GM20000 (cell line): ENCODE measurements around the gene PMAIP1.

ENCODE experiments used
- DNase-seq: peaks from one replicate; pipeline ENCODE4 v3.0.0; 2012; ENCODE audit warnings: low spot score
- TF ChIP-seq, protein P1 (sequence below): IDR thresholded peaks from 2 replicates; pipeline ENCODE4 v1.5.1; 2012; ENCODE audit warnings: mild to moderate bottlenecking, control low read depth; ENCODE audit errors: extremely low read depth, missing control alignments

PMAIP1 gene

DNA sequence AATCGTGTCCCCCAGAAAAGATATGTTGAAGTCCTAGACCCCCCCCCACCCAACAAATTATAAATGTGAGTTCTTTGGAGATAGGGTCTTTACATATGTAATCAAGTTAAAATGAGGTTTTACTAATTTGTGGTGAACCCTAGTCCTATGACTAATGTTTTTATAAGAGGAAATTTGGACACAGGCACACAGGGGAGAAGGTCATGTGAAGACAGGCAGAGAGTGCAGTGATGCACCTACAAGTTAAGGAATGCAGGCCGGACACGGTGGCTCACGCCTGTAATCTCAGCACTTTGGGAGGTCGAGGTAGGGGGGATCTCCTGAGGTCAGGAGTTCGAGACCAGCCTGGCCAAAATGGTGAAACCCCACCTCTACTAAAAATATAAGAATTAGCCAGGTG, 5.8 kb upstream of the PMAIP1 start:
- TF ChIP-seq, protein P1, sequence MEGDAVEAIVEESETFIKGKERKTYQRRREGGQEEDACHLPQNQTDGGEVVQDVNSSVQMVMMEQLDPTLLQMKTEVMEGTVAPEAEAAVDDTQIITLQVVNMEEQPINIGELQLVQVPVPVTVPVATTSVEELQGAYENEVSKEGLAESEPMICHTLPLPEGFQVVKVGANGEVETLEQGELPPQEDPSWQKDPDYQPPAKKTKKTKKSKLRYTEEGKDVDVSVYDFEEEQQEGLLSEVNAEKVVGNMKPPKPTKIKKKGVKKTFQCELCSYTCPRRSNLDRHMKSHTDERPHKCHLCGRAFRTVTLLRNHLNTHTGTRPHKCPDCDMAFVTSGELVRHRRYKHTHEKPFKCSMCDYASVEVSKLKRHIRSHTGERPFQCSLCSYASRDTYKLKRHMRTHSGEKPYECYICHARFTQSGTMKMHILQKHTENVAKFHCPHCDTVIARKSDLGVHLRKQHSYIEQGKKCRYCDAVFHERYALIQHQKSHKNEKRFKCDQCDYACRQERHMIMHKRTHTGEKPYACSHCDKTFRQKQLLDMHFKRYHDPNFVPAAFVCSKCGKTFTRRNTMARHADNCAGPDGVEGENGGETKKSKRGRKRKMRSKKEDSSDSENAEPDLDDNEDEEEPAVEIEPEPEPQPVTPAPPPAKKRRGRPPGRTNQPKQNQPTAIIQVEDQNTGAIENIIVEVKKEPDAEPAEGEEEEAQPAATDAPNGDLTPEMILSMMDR: no peak
- no peak for DNase-seq

DNA sequence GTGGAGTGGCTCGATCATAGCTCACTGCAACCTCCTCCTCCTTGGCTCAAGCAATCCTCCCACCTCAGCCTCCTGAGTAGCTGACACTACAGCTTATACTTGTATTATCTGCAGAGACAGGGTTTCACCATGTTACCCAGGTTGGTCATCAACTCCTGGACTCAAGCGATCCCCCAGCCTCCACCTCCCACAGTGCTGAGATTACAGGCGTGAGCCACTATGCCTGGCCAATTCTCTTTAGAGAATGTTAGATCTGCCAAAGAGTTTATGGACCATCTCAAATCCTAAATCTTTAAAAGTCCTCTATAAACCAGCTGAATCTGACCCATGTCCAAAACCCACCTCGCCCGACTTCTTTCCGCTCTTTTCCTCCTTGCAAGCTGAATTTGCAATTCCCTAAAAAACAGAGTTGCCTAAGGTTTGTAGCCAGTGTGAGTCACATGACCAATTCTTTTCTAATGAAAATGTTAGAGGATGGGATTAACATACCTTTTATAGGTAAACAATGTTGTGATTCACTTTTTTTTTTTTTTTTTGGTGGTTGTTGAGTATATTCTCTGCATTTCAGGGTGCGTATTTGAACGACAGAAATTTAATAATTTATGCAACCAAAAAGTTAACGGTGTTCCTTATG, 2.4 kb upstream of the PMAIP1 start:
- no peak for DNase-seq
- TF ChIP-seq, protein P1: no peak

DNA sequence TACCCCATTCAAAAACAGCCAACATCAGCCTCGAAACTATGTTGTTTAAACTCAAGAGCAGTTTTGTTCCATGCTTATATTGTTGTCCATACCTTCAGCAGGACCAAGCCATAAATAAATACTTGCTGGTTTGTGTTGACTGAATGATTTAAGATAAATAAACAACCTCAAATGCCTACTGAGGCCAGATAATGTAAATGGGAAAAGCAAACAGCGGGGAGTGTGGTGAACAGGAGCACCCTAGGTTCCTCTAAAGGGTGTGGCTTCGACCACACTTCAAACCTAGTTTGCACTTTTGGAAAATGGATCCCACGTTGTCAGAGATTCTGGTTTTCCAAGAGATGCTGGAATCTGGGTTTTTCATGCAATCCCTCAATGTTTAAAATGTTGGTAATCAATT, 1.7 kb upstream of the PMAIP1 start:
- DNase-seq: no peak
- TF ChIP-seq, protein P1: no peak

DNA sequence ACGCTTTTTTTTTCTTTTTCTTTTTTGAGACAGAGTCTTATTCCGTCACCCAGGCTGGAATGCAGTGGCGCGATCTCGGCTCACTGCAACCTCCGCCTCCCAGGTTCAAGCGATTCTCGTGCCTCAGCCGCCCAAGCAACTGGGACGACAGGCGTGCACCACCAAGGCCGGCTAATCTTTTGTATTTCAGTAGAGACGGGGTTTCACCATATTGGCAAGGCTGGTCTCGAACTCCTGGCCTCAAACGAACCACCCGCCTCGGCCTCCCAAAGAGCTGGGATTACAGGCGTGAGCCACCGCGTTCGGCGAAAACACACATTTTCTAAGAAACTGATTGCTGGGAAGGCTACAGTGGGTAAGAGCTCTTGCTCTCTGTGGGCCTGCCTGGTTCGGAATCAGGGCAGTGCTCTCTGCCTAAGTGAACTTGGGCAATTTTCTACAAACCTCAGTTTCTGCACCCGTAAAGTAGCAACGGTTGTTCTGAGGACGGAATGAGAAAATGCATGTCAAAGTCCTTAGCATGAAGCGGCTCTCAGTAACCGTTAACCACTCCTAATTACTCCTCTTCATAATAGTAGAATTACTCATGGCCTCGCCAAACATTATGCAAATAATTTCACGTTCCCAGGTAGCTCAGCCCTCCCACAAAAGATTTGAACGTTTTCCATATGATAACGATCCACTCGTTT, 1.0 kb upstream of the PMAIP1 start:
- peak; percentile 38 for DNase-seq
- TF ChIP-seq, protein P1: no peak

DNA sequence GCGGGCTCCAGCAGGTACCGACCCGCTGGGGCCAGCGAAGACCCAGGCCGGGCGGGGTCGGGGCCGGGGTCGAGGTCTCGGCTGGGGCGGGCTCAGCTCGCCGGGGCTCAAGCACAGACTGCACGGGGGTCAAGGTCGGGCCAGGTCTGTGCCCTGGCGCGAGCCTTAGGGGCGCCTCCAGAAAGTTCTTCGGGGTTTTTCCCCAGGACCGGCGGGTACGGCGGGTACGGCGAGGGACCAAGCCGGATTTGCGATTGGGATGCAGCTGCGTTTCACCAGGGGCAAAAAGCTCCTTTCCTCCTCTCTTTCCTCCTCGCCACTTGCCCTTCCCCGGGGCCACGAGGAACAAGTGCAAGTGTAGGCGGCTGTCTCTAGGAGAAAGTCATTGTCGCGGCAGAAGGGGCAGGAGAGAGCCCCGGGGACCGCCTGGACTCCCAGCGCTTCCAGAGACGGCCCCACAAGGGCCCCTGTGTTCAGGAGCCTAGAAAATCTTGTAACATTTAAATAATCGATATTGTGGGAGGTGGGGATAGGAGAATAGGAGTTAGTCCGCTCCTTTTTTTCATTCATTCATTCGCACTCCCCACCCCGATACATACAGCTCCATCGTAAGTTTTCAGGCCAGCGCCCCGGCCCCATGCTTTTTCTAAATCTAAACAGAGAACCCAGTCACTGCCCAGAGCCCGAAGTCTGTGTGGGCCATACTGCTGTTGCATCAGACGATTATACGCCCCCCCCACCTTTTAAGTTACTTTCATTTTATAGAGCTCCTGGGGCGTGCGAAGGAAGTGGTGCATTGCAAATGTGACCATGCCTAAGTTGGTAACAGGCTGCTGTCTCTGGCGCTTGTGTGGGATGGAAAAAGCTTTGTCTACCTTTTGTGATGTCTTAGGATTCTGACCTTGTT, 679 bp downstream of the PMAIP1 start:
- peak; percentile 79 for DNase-seq
- TF ChIP-seq, protein P1: no peak

DNA sequence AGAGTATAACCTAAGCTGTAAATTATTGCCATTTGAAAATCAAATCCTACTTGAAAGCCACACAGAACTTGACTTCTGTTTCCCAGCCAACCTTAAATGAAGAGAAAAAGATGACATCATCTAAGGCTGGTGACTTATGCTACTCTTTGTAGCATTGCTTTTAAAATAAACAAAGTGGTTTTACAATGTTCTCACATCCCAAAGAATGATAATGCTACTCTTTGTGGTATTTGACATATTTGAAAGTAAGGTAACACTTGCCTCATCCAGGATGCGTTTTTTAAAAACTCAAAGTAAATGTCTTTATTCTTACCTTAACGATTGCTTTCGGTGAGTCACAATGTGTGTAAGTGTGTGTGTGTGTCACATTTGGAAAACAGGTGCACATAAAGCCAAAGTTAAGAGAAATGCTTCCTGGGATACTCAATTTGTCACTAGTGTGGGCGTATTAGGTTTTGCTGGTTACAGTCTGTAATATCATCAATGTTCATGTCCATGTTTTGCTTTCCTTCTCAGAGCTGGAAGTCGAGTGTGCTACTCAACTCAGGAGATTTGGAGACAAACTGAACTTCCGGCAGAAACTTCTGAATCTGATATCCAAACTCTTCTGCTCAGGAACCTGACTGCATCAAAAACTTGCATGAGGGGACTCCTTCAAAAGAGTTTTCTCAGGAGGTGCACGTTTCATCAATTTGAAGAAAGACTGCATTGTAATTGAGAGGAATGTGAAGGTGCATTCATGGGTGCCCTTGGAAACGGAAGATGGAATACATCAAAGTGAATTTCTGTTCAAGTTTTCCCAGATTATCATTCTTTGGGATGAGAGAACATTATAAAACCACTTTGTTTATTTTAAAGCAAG, 2.6 kb downstream of the PMAIP1 start:
- DNase-seq: no peak
- TF ChIP-seq, protein P1: no peak
